Motor neuron (in vitro differentiated cells): Measurements from ENCODE around the gene CLEC4A. TPM values are rescaled to one million over a fixed set of nuclear protein-coding genes. Genes with fewer than 3 reads are reported as not detected.

Source experiments
- total RNA-seq, 8 experiments: library from RNA; unstranded; fragments of 300-600 nt; gene quantifications; 2 replicates each; pipeline versions ENCODE4 v1.2.3 to v1.2.4, GENCODE V29; 2022

Gene CLEC4A
- total RNA-seq, 8 experiments from 2014 or later = 0.42 to 2.2 (median 1.0) TPM

Other genes starting within 250 kb of the CLEC4A start
- 100 to 1,000 TPM in 2 of 8 experiments, 10 to 100 TPM in 6; 10.3 to 110 (median 54.6) TPM for gene SLC2A3, start 187.4 kb upstream of the CLEC4A start, total RNA-seq
- 10 to 100 TPM in 2 of 8 experiments, 1 to 10 TPM in 6; 4.5 to 12.8 (median 7.9) TPM for gene FOXJ2, start 90.9 kb upstream of the CLEC4A start, total RNA-seq
- gene C3AR1, start 57.3 kb upstream of the CLEC4A start, total RNA-seq = 1 to 10 TPM in 1 of 8 experiments, under 1 TPM in 5, not detected in 2; 0.05 to 1.2 (median 0.14) TPM
- 100 to 1,000 TPM in 1 of 8 experiments, 10 to 100 TPM in 7; 29.8 to 101 (median 58.3) TPM for gene NECAP1, start 41.3 kb upstream of the CLEC4A start, total RNA-seq
- under 1 TPM in 2 of 8 experiments, not detected in 6; 0.17 to 0.85 TPM for gene ZNF705A, start 33.4 kb downstream of the CLEC4A start, total RNA-seq
- under 1 TPM; 0.31 to 0.93 (median 0.61) TPM for gene FAM90A1, start 104.0 kb downstream of the CLEC4A start, total RNA-seq